Type B pancreatic cell (in vitro differentiated cells): ENCODE results near the gene CDK6. TPM values are rescaled to one million over a fixed set of nuclear protein-coding genes. Genes with fewer than 3 reads are reported as not detected.

Source experiments
- DNase-seq: peaks from one replicate; pipeline ENCODE4 v3.0.0; 2021; ENCODE audit warnings: mixed read lengths; ENCODE audit not compliant: unreplicated experiment; ENCODE audit errors: extremely low spot score
- H3K27ac Mint-ChIP-seq: 2 replicates; pipeline ENCODE4 v1.8.0; 2021; ENCODE audit warnings: mild to moderate bottlenecking, mixed read lengths
- H3K27me3 Mint-ChIP-seq: 2 replicates; pipeline ENCODE4 v1.8.0; 2021; ENCODE audit warnings: mixed read lengths
- H3K36me3 Mint-ChIP-seq: 2 replicates; pipeline ENCODE4 v1.8.0; 2021; ENCODE audit warnings: mixed read lengths
- H3K4me1 Mint-ChIP-seq: one replicate; pipeline ENCODE4 v1.8.0; 2021; ENCODE audit warnings: mixed read lengths; ENCODE audit not compliant: unreplicated experiment
- H3K4me3 Mint-ChIP-seq: 2 replicates; pipeline ENCODE4 v1.8.0; 2021; ENCODE audit warnings: mild to moderate bottlenecking, mixed read lengths
- H3K9me3 Mint-ChIP-seq: 2 replicates; pipeline ENCODE4 v1.8.0; 2021; ENCODE audit warnings: mixed read lengths
- total RNA-seq: library from RNA; stranded (reverse); gene quantifications from 2 replicates; pipeline ENCODE4 v1.2.1, GENCODE V29; 2021; ENCODE audit warnings: low replicate concordance
- TF ChIP-seq, protein P1 (sequence below): fragments of 200-600 bp; sonication (generic); conservative IDR thresholded peaks from 2 replicates; pipeline ENCODE4 v1.5.0; 2021; ENCODE audit warnings: antibody characterized with exemption, mild to moderate bottlenecking

Gene CDK6
- total RNA-seq, 1 donor from 2014 or later, result 68.5 TPM

DNA sequence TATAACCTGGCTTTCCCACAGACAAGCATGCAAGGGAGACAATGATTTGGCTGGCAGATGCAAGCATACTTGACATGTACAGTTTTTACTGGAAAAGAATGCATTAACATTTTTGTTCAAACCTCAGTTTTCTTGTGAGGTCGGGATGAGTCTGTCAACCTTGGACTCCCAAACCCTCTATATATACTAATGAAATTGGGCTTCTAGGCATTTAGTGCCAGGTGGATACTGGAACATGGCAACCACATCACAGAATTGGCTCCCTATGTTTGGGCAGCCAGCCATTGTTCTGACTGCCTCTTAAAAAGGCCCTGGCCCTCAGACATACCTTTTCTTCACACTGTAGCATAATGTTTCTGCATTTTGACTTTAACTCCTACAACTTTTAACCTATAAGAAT lies 39.1 kb downstream of the CDK6 start:
- peaks cover 13% of the 10 kb centered on the region for H3K4me1 Mint-ChIP-seq
- no peaks in the 10 kb centered on the region for H3K27me3 Mint-ChIP-seq
- no peak overlapping the region for H3K27ac Mint-ChIP-seq
- no peaks in the 10 kb centered on the region for H3K9me3 Mint-ChIP-seq
- no peak for DNase-seq
- H3K4me3 Mint-ChIP-seq, result no peak overlapping the region
- H3K36me3 Mint-ChIP-seq, result no peaks in the 10 kb centered on the region
- TF ChIP-seq, protein P1, sequence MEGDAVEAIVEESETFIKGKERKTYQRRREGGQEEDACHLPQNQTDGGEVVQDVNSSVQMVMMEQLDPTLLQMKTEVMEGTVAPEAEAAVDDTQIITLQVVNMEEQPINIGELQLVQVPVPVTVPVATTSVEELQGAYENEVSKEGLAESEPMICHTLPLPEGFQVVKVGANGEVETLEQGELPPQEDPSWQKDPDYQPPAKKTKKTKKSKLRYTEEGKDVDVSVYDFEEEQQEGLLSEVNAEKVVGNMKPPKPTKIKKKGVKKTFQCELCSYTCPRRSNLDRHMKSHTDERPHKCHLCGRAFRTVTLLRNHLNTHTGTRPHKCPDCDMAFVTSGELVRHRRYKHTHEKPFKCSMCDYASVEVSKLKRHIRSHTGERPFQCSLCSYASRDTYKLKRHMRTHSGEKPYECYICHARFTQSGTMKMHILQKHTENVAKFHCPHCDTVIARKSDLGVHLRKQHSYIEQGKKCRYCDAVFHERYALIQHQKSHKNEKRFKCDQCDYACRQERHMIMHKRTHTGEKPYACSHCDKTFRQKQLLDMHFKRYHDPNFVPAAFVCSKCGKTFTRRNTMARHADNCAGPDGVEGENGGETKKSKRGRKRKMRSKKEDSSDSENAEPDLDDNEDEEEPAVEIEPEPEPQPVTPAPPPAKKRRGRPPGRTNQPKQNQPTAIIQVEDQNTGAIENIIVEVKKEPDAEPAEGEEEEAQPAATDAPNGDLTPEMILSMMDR, result no peak

DNA sequence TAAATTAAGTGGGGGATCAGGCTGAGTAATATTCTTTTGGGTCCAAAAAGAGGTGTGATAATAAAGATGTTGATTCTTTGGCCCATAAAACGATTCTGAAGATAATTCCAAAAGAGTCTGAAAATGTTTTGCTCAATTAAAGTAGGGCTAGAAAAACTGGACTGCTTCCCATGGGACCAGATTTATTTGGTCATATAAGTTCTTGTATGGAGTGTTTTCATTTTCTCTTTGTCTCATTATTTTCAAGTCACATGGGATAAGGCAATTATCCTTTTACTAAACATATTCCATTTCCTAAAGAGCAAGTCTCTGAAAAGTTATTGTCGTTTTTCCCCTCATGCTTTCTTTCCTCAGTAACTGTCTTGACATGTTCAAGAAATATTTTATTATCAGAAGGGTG lies 41.5 kb downstream of the CDK6 start:
- no peak overlapping the region for H3K4me3 Mint-ChIP-seq
- H3K27me3 Mint-ChIP-seq, result no peaks in the 10 kb centered on the region
- H3K4me1 Mint-ChIP-seq, result peaks cover 13% of the 10 kb centered on the region
- no peak overlapping the region for H3K27ac Mint-ChIP-seq
- DNase-seq, result no peak
- H3K36me3 Mint-ChIP-seq, result peaks cover 15% of the 10 kb centered on the region
- H3K9me3 Mint-ChIP-seq, result peaks cover 10% of the 10 kb centered on the region
- TF ChIP-seq, protein P1, result no peak

DNA sequence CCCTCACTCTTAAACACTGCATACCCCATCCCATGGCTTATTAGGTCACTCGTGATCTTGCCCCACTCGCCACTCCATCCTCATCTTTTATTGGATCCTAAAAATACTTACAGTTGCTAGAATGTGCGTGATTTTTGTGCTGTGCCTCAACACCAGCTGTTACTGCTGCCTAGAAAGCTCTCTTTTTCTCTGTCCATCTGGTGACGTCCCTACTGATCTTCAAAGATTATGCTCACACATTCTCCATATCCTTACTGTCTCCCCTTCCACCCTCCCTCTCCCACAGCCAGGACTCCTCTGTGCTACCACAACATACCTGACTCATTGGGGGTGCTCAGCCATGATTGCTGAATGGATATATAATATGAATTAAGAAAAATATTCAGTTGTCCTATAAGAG lies 42.0 kb downstream of the CDK6 start:
- TF ChIP-seq, protein P1, result no peak
- H3K9me3 Mint-ChIP-seq, result peaks cover 11% of the 10 kb centered on the region
- H3K27me3 Mint-ChIP-seq, result no peaks in the 10 kb centered on the region
- peaks cover 13% of the 10 kb centered on the region for H3K4me1 Mint-ChIP-seq
- H3K27ac Mint-ChIP-seq, result no peak overlapping the region
- peaks cover 18% of the 10 kb centered on the region for H3K36me3 Mint-ChIP-seq
- H3K4me3 Mint-ChIP-seq, result no peak overlapping the region
- no peak for DNase-seq

DNA sequence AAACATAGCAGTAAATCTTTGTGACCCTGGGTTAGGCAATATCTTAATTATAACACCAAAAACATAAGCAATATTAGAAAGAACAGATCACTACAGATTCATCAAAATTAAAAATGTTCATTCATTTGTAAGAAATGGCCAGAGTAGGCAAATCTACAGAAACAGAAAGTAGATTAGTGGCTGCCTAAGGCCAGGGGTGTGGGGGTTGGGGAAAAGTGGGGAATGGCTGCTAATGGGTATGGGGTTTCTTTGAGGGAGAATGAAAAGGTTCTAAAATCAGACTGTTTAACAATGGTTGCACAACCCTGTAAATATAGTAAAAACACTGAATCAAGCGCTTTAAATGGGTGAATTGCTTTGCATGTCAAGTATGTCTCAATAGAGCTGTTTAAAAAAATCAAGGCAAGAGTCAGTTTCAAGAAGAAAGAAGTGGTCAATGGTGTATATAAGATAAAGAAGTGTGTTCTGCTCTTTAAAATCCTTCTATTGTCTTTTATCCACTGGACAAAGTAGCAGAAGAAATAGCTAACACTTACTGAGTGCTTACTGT lies 42.6 kb downstream of the CDK6 start:
- Mint-ChIP-seq H3K27ac (no peak overlapping the region), H3K4me1 (peaks cover 13% of the 10 kb centered on the region), H3K36me3 (peaks cover 18% of the 10 kb centered on the region), H3K27me3 (no peaks in the 10 kb centered on the region), H3K4me3 (no peak overlapping the region), H3K9me3 (peaks cover 11% of the 10 kb centered on the region)
- DNase-seq, result no peak
- TF ChIP-seq, protein P1, result no peak

DNA sequence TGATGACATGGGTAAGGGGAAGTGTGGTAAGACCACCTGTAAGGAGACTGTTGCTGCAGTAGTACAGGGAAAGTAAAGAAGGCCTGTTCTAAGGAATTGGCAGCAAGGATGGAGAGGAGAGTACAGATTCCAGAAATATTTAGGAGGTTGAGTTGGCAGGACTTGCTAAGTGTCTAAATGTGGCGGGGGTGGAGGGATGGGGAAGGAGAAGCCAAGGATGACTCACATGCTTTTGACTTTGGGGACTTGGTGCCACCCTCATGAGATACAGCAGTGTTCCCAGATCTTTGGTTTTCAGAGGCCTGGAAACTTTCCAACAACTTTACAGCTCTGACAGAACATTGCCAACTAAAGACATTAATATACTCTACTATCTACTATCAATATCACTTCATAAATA lies 45.4 kb downstream of the CDK6 start:
- H3K27ac Mint-ChIP-seq, result no peak overlapping the region
- H3K4me3 Mint-ChIP-seq, result no peak overlapping the region
- no peaks in the 10 kb centered on the region for H3K27me3 Mint-ChIP-seq
- peaks cover 16% of the 10 kb centered on the region for H3K9me3 Mint-ChIP-seq
- TF ChIP-seq, protein P1, result no peak
- peaks cover 10% of the 10 kb centered on the region for H3K4me1 Mint-ChIP-seq
- peaks cover 23% of the 10 kb centered on the region for H3K36me3 Mint-ChIP-seq
- no peak for DNase-seq
